B cell (primary cell): ENCODE data around the gene TSPAN9.

Experiments used
- EZH2 ChIP-seq: IDR thresholded peaks from 2 replicates; pipeline ENCODE4 v1.6.1; 2012; ENCODE audit warnings: borderline replicate concordance, low read depth, mild to moderate bottlenecking, moderate library complexity, low read length; ENCODE audit not compliant: insufficient read depth, poor library complexity, severe bottlenecking
- TF ChIP-seq, protein P1 (sequence below): fragments of 200-600 bp; IDR thresholded peaks from one replicate; pipeline ENCODE4 v1.8.0; 2022; ENCODE audit warnings: antibody characterized with exemption, mild to moderate bottlenecking

DNA sequence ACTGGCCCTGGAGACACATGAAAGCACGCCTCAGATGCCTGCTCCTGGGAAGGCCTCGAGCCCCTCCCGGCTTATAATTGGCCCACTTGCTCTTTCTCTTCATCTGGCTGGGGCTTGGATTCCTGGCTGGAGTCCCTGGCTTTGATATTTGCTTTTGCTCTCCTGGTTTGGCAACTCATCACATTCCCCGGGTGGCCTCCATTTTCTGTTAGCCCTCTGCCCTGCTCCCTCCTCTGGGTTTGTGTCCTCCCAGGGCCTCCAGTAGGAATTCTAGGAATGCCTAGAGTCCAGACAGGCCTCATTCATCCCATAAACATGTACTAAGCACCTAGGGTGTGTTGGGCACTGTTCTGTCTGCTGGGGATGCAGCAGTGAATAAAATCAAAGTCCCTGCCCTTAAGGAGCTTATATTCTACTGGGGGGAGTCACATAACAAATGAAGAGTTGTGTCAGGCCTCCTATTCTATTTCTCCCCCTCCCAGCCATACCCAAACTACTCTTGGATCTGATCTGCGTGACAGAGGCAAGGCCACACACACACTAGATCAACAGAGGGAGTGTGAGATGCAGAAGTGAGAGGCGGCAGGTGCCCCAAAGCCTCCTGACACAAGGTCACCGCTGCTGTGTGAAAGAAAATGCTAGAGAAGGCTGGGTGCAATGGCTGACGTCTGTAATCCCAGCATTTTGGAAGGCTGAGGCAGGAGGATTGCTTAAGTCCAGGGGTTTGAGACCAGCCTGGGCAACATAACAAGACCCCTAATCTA is 21.3 kb upstream of the TSPAN9 start:
- no peak for TF ChIP-seq EZH2
- TF ChIP-seq, protein P1, sequence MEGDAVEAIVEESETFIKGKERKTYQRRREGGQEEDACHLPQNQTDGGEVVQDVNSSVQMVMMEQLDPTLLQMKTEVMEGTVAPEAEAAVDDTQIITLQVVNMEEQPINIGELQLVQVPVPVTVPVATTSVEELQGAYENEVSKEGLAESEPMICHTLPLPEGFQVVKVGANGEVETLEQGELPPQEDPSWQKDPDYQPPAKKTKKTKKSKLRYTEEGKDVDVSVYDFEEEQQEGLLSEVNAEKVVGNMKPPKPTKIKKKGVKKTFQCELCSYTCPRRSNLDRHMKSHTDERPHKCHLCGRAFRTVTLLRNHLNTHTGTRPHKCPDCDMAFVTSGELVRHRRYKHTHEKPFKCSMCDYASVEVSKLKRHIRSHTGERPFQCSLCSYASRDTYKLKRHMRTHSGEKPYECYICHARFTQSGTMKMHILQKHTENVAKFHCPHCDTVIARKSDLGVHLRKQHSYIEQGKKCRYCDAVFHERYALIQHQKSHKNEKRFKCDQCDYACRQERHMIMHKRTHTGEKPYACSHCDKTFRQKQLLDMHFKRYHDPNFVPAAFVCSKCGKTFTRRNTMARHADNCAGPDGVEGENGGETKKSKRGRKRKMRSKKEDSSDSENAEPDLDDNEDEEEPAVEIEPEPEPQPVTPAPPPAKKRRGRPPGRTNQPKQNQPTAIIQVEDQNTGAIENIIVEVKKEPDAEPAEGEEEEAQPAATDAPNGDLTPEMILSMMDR, result no peak
